Endothelial cell (in vitro differentiated cells): ENCODE measurements around the gene EPOP. TPM values are rescaled to one million over a fixed set of nuclear protein-coding genes. Genes with fewer than 3 reads are reported as not detected.
A peak's percentile ranks its signal among the peaks of the same experiment; 100 is the strongest.

ENCODE experiments used
- DNase-seq: peaks from one replicate; pipeline ENCODE4 v3.0.0; 2021; ENCODE audit warnings: low spot score
- H3K27ac Mint-ChIP-seq: one replicate; pipeline ENCODE4 v1.8.0; 2021; ENCODE audit warnings: mixed read lengths, inconsistent platforms; ENCODE audit not compliant: unreplicated experiment
- H3K27me3 Mint-ChIP-seq: one replicate; pipeline ENCODE4 v1.8.0; 2021; ENCODE audit warnings: mild to moderate bottlenecking, moderate library complexity, mixed read lengths, inconsistent platforms; ENCODE audit not compliant: unreplicated experiment
- H3K36me3 Mint-ChIP-seq: one replicate; pipeline ENCODE4 v1.8.0; 2021; ENCODE audit warnings: mild to moderate bottlenecking, low read depth, mixed read lengths, inconsistent platforms; ENCODE audit not compliant: unreplicated experiment
- H3K4me1 Mint-ChIP-seq: one replicate; pipeline ENCODE4 v1.8.0; 2021; ENCODE audit warnings: mild to moderate bottlenecking, mixed read lengths, inconsistent platforms; ENCODE audit not compliant: unreplicated experiment
- H3K4me3 Mint-ChIP-seq: one replicate; pipeline ENCODE4 v1.8.0; 2021; ENCODE audit warnings: mild to moderate bottlenecking, mixed read lengths, inconsistent platforms; ENCODE audit not compliant: unreplicated experiment
- H3K9me3 Mint-ChIP-seq: one replicate; pipeline ENCODE4 v1.8.0; 2021; ENCODE audit warnings: mixed read lengths, inconsistent platforms; ENCODE audit not compliant: unreplicated experiment
- CTCF ChIP-seq: fragments of 200-600 bp; sonication (generic); IDR thresholded peaks from one replicate; pipeline ENCODE4 v1.5.0; 2021; ENCODE audit warnings: antibody characterized with exemption; ENCODE audit not compliant: unreplicated experiment
- total RNA-seq: library from RNA; stranded (reverse); fragmentation: NEBNext Ultra II Directional; extraction: Animal tissue kit (Norgen Biotek cat#: 25700); gene quantifications from one replicate; pipeline ENCODE4 v1.2.1, GENCODE V29; 2021; ENCODE audit not compliant: unreplicated experiment

Gene EPOP
- total RNA-seq, 1 donor from 2014 or later: 1.3 TPM

- DNase-seq: peak; percentile 30
- peaks cover 27% of the 10 kb centered on the region for H3K27me3 Mint-ChIP-seq
- H3K4me3 Mint-ChIP-seq: peak overlapping the region; percentile 92
- H3K36me3 Mint-ChIP-seq: peaks cover 22% of the 10 kb centered on the region
- H3K27ac Mint-ChIP-seq: peak overlapping the region; percentile 61
- H3K4me1 Mint-ChIP-seq: peaks cover 38% of the 10 kb centered on the region
- no peak for TF ChIP-seq CTCF
- no peaks in the 10 kb centered on the region for H3K9me3 Mint-ChIP-seq
Measured at GRCh38 chr17:38705803-38706504, 31.2 kb upstream of the EPOP start.

- no peak for TF ChIP-seq CTCF
- DNase-seq: peak; percentile 26
- H3K4me3 Mint-ChIP-seq: no peak overlapping the region
- peaks cover 26% of the 10 kb centered on the region for H3K27me3 Mint-ChIP-seq
- no peaks in the 10 kb centered on the region for H3K9me3 Mint-ChIP-seq
- H3K27ac Mint-ChIP-seq: no peak overlapping the region
- H3K4me1 Mint-ChIP-seq: peaks cover 38% of the 10 kb centered on the region
- peaks cover 18% of the 10 kb centered on the region for H3K36me3 Mint-ChIP-seq
Measured at GRCh38 chr17:38705523-38705802, 30.7 kb upstream of the EPOP start.

- Mint-ChIP-seq H3K27ac (peak within 1 kb of the TSS; percentile 92), H3K27me3 (peaks cover 26% of the 10 kb centered on the region), H3K9me3 (no peaks in the 10 kb centered on the region), H3K36me3 (peaks cover 12% of the 10 kb centered on the region), H3K4me1 (peaks cover 40% of the 10 kb centered on the region), H3K4me3 (peak within 1 kb of the TSS; percentile 94)
- peak; percentile 58 for DNase-seq
- TF ChIP-seq CTCF: no peak
Measured at GRCh38 chr17:38704606-38705522, 30.1 kb upstream of the EPOP start, which contains the start of gene MLLT6. MLLT6 (plus strand) TSS chr17:38705273; CDS start chr17:38705633, 360 bp downstream.

GRCh38 chr17:38703742-38704605 is 29.2 kb upstream of the EPOP start:
- Mint-ChIP-seq H3K27me3 (peaks cover 26% of the 10 kb centered on the region), H3K36me3 (peaks cover 7% of the 10 kb centered on the region), H3K27ac (peak overlapping the region; percentile 92)

More at GRCh38 chr17:38703742-38704605, 29.2 kb upstream of the EPOP start:
- peaks cover 47% of the 10 kb centered on the region for H3K4me1 Mint-ChIP-seq
- peak overlapping the region; percentile 94 for H3K4me3 Mint-ChIP-seq
- peak; percentile 65 for DNase-seq
- TF ChIP-seq CTCF: no peak
- H3K9me3 Mint-ChIP-seq: no peaks in the 10 kb centered on the region
